Astrocyte (in vitro differentiated cells and primary cell): ENCODE measurements around the gene CRNN. TPM values are rescaled to one million over a fixed set of nuclear protein-coding genes. Genes with fewer than 3 reads are reported as not detected.

Experiments used
- DNase-seq: peaks from one replicate; pipeline ENCODE4 v3.0.0-alpha.2; 2010; ENCODE audit warnings: low read depth
- FAIRE-seq: peaks from 2 replicates; lab custom pipeline; 2011; peaks lifted over from hg19 to GRCh38; lab: Jason Lieb, UNC
- H2AFZ ChIP-seq: 2 replicates; pipeline ENCODE4 v1.6.0; 2012; ENCODE audit warnings: low read depth, low read length, inconsistent platforms
- H3K27ac ChIP-seq: 2 replicates; pipeline ENCODE4 v1.5.1; 2011; ENCODE audit warnings: low read depth, low read length, inconsistent platforms
- H3K27me3 ChIP-seq: 2 replicates; pipeline ENCODE4 v1.6.0; 2011; ENCODE audit warnings: low read length, inconsistent platforms; ENCODE audit not compliant: insufficient read depth
- H3K36me3 ChIP-seq: 2 replicates; pipeline ENCODE4 v1.5.1; 2011; ENCODE audit warnings: low read length, inconsistent platforms; ENCODE audit not compliant: insufficient read depth
- H3K4me1 ChIP-seq: 2 replicates; pipeline ENCODE4 v1.5.1; 2011; ENCODE audit warnings: low read length, inconsistent platforms; ENCODE audit not compliant: insufficient read depth
- H3K4me2 ChIP-seq: 2 replicates; pipeline ENCODE4 v1.6.0; 2012; ENCODE audit warnings: low read length, inconsistent platforms
- H3K4me3 ChIP-seq: 2 replicates; pipeline ENCODE4 v1.5.1; 2011; ENCODE audit warnings: low read depth, mild to moderate bottlenecking, low read length, inconsistent platforms; ENCODE audit not compliant: insufficient read depth
- H3K79me2 ChIP-seq: 2 replicates; pipeline ENCODE4 v1.6.0; 2012; ENCODE audit warnings: mild to moderate bottlenecking, low read length, inconsistent platforms; ENCODE audit not compliant: insufficient read depth
- H3K9ac ChIP-seq: 2 replicates; pipeline ENCODE4 v1.6.0; 2012; ENCODE audit warnings: mild to moderate bottlenecking, low read length, inconsistent platforms
- H3K9me3 ChIP-seq: 2 replicates; pipeline ENCODE4 v1.5.1; 2012; ENCODE audit warnings: low read depth, mild to moderate bottlenecking, low read length, inconsistent platforms; ENCODE audit not compliant: insufficient read depth
- H4K20me1 ChIP-seq: 2 replicates; pipeline ENCODE4 v1.6.0; 2012; ENCODE audit warnings: low read length, inconsistent platforms; ENCODE audit not compliant: insufficient read depth
- H3K27ac Mint-ChIP-seq: one replicate; pipeline ENCODE4 v1.8.0; 2021; ENCODE audit warnings: mild to moderate bottlenecking, mixed read lengths; ENCODE audit not compliant: unreplicated experiment
- H3K27me3 Mint-ChIP-seq: one replicate; pipeline ENCODE4 v1.8.0; 2021; ENCODE audit warnings: low read depth, mixed read lengths; ENCODE audit not compliant: unreplicated experiment
- H3K36me3 Mint-ChIP-seq: one replicate; pipeline ENCODE4 v1.8.0; 2021; ENCODE audit warnings: low read depth, mixed read lengths; ENCODE audit not compliant: unreplicated experiment
- H3K4me1 Mint-ChIP-seq: one replicate; pipeline ENCODE4 v1.8.0; 2021; ENCODE audit warnings: low read depth, mixed read lengths; ENCODE audit not compliant: unreplicated experiment
- H3K4me3 Mint-ChIP-seq: one replicate; pipeline ENCODE4 v1.8.0; 2021; ENCODE audit warnings: mild to moderate bottlenecking, moderate library complexity, mixed read lengths; ENCODE audit not compliant: unreplicated experiment
- H3K9me3 Mint-ChIP-seq: one replicate; pipeline ENCODE4 v1.8.0; 2021; ENCODE audit warnings: mild to moderate bottlenecking, mixed read lengths; ENCODE audit not compliant: unreplicated experiment
- EZH2 ChIP-seq: IDR thresholded peaks from 2 replicates; pipeline ENCODE4 v1.6.1; 2012; ENCODE audit warnings: mild to moderate bottlenecking, low read length, inconsistent platforms; ENCODE audit not compliant: insufficient read depth
- total RNA-seq: library from RNA; stranded (reverse); gene quantifications from 2 replicates; pipeline ENCODE4 v1.2.1, GENCODE V29; 2021
- TF ChIP-seq, protein P1 (sequence below): IDR thresholded peaks from 2 replicates; pipeline ENCODE4 v1.5.1; 2011; ENCODE audit warnings: low read depth, mild to moderate bottlenecking, inconsistent platforms, low read length, moderate library complexity; ENCODE audit not compliant: insufficient read depth

CRNN gene
- total RNA-seq, 1 donor from 2014 or later = not detected

DNA sequence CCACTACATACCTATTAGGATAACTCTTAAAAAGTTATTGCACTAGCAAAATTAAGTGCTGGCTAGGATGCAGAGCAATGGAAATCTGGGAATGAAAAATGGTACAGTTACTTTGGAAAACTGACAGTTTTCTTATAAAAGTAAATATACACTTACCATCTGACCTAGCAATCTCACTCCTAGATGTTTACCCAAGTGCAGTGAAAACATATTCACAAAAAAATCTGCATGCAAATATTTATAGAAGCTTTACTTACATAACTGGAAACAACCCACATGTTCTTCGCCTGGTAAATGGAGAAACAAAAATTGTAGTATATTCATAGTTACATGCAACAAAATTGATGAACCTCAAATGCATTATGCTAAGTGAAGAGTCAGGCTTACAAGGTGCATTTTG lies 41.4 kb downstream of the CRNN start:
- Histone ChIP-seq H3K4me2 (no peak overlapping the region), H3K27me3 (no peaks in the 10 kb centered on the region), H3K9ac (no peak overlapping the region), H3K36me3 (no peaks in the 10 kb centered on the region), H3K79me2 (no peaks in the 10 kb centered on the region), H3K4me1 (no peaks in the 10 kb centered on the region), H3K4me3 (no peak overlapping the region), H4K20me1 (no peaks in the 10 kb centered on the region), H2AFZ (no peak overlapping the region), H3K27ac (no peak overlapping the region), H3K9me3 (no peaks in the 10 kb centered on the region)
- H3K4me1 Mint-ChIP-seq = no peaks in the 10 kb centered on the region
- TF ChIP-seq, protein P1, sequence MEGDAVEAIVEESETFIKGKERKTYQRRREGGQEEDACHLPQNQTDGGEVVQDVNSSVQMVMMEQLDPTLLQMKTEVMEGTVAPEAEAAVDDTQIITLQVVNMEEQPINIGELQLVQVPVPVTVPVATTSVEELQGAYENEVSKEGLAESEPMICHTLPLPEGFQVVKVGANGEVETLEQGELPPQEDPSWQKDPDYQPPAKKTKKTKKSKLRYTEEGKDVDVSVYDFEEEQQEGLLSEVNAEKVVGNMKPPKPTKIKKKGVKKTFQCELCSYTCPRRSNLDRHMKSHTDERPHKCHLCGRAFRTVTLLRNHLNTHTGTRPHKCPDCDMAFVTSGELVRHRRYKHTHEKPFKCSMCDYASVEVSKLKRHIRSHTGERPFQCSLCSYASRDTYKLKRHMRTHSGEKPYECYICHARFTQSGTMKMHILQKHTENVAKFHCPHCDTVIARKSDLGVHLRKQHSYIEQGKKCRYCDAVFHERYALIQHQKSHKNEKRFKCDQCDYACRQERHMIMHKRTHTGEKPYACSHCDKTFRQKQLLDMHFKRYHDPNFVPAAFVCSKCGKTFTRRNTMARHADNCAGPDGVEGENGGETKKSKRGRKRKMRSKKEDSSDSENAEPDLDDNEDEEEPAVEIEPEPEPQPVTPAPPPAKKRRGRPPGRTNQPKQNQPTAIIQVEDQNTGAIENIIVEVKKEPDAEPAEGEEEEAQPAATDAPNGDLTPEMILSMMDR = no peak
- no peak for TF ChIP-seq EZH2
- H3K27ac Mint-ChIP-seq = no peak overlapping the region
- H3K27me3 Mint-ChIP-seq = no peaks in the 10 kb centered on the region
- no peak for FAIRE-seq
- H3K36me3 Mint-ChIP-seq = no peaks in the 10 kb centered on the region
- H3K9me3 Mint-ChIP-seq = peaks cover 4% of the 10 kb centered on the region
- no peak overlapping the region for H3K4me3 Mint-ChIP-seq
- DNase-seq = no peak

DNA sequence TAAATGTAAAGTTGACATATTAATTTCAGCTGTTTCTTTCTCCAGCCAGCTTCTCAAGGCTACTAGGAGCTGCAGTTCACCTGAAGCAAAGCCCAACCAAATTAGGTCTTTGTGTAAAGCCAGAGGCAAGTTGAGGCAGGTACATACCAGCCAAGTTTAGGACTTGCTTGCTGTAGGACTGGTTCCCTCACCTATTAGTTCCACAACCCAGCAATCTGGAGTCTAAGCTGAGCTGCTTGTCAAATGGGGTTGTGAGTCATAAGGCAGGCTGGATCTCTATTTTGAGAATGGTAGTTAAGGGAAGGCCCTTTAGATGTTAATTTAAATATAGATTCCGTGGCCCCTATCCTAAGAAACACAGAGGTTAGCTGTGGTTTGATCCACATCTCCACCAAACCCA lies 46.6 kb downstream of the CRNN start:
- no peaks in the 10 kb centered on the region for H3K79me2 ChIP-seq
- H3K36me3 Mint-ChIP-seq = peaks cover 3% of the 10 kb centered on the region
- H3K36me3 ChIP-seq = no peaks in the 10 kb centered on the region
- DNase-seq (no peak), FAIRE-seq (no peak)
- no peak overlapping the region for H3K9ac ChIP-seq
- no peaks in the 10 kb centered on the region for H4K20me1 ChIP-seq
- H3K27me3 ChIP-seq = no peaks in the 10 kb centered on the region
- no peak overlapping the region for H3K4me3 ChIP-seq
- no peak overlapping the region for H3K4me2 ChIP-seq
- peaks cover 4% of the 10 kb centered on the region for H3K9me3 Mint-ChIP-seq
- no peak overlapping the region for H3K4me3 Mint-ChIP-seq
- H3K9me3 ChIP-seq = no peaks in the 10 kb centered on the region
- no peak overlapping the region for H3K27ac ChIP-seq
- H2AFZ ChIP-seq = no peak overlapping the region
- H3K27ac Mint-ChIP-seq = no peak overlapping the region
- TF ChIP-seq EZH2 = no peak
- TF ChIP-seq, protein P1 = no peak
- H3K27me3 Mint-ChIP-seq = no peaks in the 10 kb centered on the region
- peaks cover 26% of the 10 kb centered on the region for H3K4me1 Mint-ChIP-seq
- H3K4me1 ChIP-seq = no peaks in the 10 kb centered on the region

- H3K9me3 ChIP-seq = peaks cover 10% of the 10 kb centered on the region
- FAIRE-seq = no peak
These were observed 54.2 kb downstream of the CRNN start, which contains the start of gene FLG2 for GRCh38 chr1:152359906-152360305. Gene FLG2, minus strand, starts transcription at chr1:152360006. Its CDS starts 1,122 bp downstream, at chr1:152358884.

More at GRCh38 chr1:152359906-152360305, 54.2 kb downstream of the CRNN start, which contains the start of gene FLG2:
- no peak for DNase-seq
- Mint-ChIP-seq H3K4me1 (peaks cover 6% of the 10 kb centered on the region), H3K27ac (no peak within 1 kb of the TSS), H3K27me3 (no peaks in the 10 kb centered on the region), H3K4me3 (no peak within 1 kb of the TSS), H3K36me3 (peaks cover 12% of the 10 kb centered on the region), H3K9me3 (peaks cover 5% of the 10 kb centered on the region)
- H3K4me2 ChIP-seq = no peak within 1 kb of the TSS
- H3K27me3 ChIP-seq = no peaks in the 10 kb centered on the region
- H3K27ac ChIP-seq = no peak within 1 kb of the TSS
- no peaks in the 10 kb centered on the region for H3K4me1 ChIP-seq
- no peaks in the 10 kb centered on the region for H4K20me1 ChIP-seq
- H2AFZ ChIP-seq = no peak within 1 kb of the TSS
- H3K9ac ChIP-seq = no peak within 1 kb of the TSS
- no peaks in the 10 kb centered on the region for H3K36me3 ChIP-seq
- TF ChIP-seq EZH2 = no peak
- TF ChIP-seq, protein P1 = no peak
- H3K4me3 ChIP-seq = no peak within 1 kb of the TSS
- no peaks in the 10 kb centered on the region for H3K79me2 ChIP-seq
